ENCODE measurements around the gene INTS4.
"Not testable (repeated sequence)": the region's sequence is repeated elsewhere in the genome, so short reads cannot be mapped to it uniquely, and the experiment has no call there.

The INTS4 gene

DNA sequence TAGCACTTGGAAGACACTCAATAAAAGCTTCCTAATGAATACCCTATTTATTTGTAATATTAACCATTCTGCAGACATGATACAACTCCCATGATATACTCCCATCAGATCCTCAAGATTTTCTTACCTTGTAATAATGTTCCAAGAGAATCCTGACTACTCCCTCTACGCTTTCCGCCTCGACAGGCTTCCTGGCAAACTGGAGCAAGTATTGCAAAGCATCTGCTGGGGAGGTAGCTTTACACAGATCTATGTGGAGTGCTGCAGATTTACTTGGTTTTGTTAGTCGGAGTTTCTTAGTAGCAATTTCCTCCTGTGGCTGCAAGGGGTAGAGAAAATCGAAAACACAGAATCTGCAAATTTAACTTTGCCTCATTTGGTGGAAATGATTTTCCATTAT, 3.5 kb downstream of the INTS4 start:
- H3K27me3 ChIP-seq (ENCODE audit: insufficient read depth, low read length) = no peaks in the 10 kb centered on the region
- TF ChIP-seq EZH2 (IDR thresholded peaks at IDR 0.05; ENCODE audit: borderline replicate concordance, low read length) = no peak
- TF ChIP-seq, protein P1, sequence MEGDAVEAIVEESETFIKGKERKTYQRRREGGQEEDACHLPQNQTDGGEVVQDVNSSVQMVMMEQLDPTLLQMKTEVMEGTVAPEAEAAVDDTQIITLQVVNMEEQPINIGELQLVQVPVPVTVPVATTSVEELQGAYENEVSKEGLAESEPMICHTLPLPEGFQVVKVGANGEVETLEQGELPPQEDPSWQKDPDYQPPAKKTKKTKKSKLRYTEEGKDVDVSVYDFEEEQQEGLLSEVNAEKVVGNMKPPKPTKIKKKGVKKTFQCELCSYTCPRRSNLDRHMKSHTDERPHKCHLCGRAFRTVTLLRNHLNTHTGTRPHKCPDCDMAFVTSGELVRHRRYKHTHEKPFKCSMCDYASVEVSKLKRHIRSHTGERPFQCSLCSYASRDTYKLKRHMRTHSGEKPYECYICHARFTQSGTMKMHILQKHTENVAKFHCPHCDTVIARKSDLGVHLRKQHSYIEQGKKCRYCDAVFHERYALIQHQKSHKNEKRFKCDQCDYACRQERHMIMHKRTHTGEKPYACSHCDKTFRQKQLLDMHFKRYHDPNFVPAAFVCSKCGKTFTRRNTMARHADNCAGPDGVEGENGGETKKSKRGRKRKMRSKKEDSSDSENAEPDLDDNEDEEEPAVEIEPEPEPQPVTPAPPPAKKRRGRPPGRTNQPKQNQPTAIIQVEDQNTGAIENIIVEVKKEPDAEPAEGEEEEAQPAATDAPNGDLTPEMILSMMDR (IDR thresholded peaks at IDR 0.05; ENCODE audit: low read length) = no peak
- H3F3A ChIP-seq (ENCODE audit: insufficient read depth, low read length) = no peaks in the 10 kb centered on the region
- peaks cover 43% of the 10 kb centered on the region for H3K36me3 ChIP-seq (ENCODE audit: insufficient read depth, low read length)
- H3K9me2 ChIP-seq (ENCODE audit: low read depth, low read length) = no peaks in the 10 kb centered on the region
- H3K4me3 ChIP-seq (ENCODE audit: low read depth, low read length, poor library complexity, severe bottlenecking) = no peak overlapping the region
- H3K9me3 ChIP-seq (ENCODE audit: low read length) = no peaks in the 10 kb centered on the region
- no peak overlapping the region for H2AFZ ChIP-seq (ENCODE audit: low read length)
- H3K27ac ChIP-seq (ENCODE audit: low read depth, low read length, poor library complexity, severe bottlenecking) = no peak overlapping the region
- H3K9ac ChIP-seq (ENCODE audit: low read length) = no peak overlapping the region
- peaks cover 21% of the 10 kb centered on the region for H3K4me1 ChIP-seq (ENCODE audit: insufficient read depth, low read length, severe bottlenecking)
- H3K4me2 ChIP-seq (ENCODE audit: low read length) = no peak overlapping the region
- peaks cover 15% of the 10 kb centered on the region for H3K79me2 ChIP-seq (ENCODE audit: insufficient read depth, low read length)
- H4K20me1 ChIP-seq (ENCODE audit: insufficient read depth, low read length) = no peaks in the 10 kb centered on the region

DNA sequence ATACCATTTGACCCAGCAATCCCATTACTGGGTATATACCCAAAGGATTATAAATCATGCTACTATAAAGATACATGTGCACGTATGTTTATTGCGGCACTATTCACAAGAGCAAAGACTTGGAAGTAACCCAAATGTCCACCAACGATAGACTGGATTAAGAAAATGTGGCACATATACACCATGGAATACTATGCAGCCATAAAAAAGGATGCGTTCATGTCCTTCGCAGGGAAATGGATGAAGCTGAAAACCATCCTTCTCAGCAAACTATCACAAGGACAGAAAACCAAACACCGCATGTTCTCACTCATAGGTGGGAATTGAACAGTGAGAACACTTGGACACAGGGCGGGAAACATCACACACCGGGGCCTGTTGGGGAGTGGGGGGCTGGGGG, 8.0 kb downstream of the INTS4 start:
- not testable (repeated sequence) for H3F3A ChIP-seq (ENCODE audit: insufficient read depth, low read length); H3K27me3 ChIP-seq (ENCODE audit: insufficient read depth, low read length); H3K4me3 ChIP-seq (ENCODE audit: low read depth, low read length, poor library complexity, severe bottlenecking); H3K79me2 ChIP-seq (ENCODE audit: insufficient read depth, low read length); H3K4me1 ChIP-seq (ENCODE audit: insufficient read depth, low read length, severe bottlenecking); H3K9me3 ChIP-seq (ENCODE audit: low read length); H2AFZ ChIP-seq (ENCODE audit: low read length); H3K9ac ChIP-seq (ENCODE audit: low read length); H3K27ac ChIP-seq (ENCODE audit: low read depth, low read length, poor library complexity, severe bottlenecking); H3K9me2 ChIP-seq (ENCODE audit: low read depth, low read length); H3K4me2 ChIP-seq (ENCODE audit: low read length); H4K20me1 ChIP-seq (ENCODE audit: insufficient read depth, low read length)
- peaks cover 70% of the 10 kb centered on the region for H3K36me3 ChIP-seq (ENCODE audit: insufficient read depth, low read length)

DNA sequence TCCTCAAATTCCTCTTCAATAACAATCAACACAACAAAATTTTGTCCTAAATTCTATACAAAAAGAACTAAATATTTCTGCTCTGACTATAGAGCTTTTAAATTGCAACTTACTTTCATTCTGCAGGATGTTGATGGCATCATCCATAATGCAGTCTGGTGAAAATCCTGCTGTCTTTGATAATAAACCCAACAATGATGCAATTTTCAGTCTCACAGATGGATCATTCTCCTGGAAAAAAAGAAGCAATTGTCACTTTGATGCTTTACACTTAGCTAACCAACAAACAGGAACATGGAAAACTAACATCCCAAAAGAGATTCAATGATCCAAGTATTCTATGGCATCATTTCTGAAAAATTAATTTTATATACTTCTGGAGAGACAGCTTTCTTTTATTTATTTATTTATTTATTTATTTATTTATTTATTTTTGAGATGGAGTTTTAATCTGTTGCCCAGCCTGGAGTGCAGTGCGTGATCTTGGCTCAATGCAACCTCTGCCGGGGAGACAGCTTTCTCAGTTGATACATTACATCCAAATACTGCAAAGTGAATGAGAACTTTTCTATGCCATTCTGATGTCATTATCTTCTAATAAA, 13.0 kb downstream of the INTS4 start:
- Histone ChIP-seq H3K4me1 (ENCODE audit: insufficient read depth, low read length, severe bottlenecking) (no peaks in the 10 kb centered on the region), H3K9me2 (ENCODE audit: low read depth, low read length) (no peaks in the 10 kb centered on the region), H3K36me3 (ENCODE audit: insufficient read depth, low read length) (peaks cover 64% of the 10 kb centered on the region), H3K9me3 (ENCODE audit: low read length) (no peaks in the 10 kb centered on the region), H2AFZ (ENCODE audit: low read length) (no peak overlapping the region), H3K4me2 (ENCODE audit: low read length) (no peak overlapping the region), H3K27me3 (ENCODE audit: insufficient read depth, low read length) (no peaks in the 10 kb centered on the region), H3K9ac (ENCODE audit: low read length) (no peak overlapping the region), H3F3A (ENCODE audit: insufficient read depth, low read length) (no peaks in the 10 kb centered on the region), H4K20me1 (ENCODE audit: insufficient read depth, low read length) (no peaks in the 10 kb centered on the region), H3K27ac (ENCODE audit: low read depth, low read length, poor library complexity, severe bottlenecking) (no peak overlapping the region), H3K4me3 (ENCODE audit: low read depth, low read length, poor library complexity, severe bottlenecking) (no peak overlapping the region), H3K79me2 (ENCODE audit: insufficient read depth, low read length) (no peaks in the 10 kb centered on the region)
- no peak for TF ChIP-seq EZH2 (IDR thresholded peaks at IDR 0.05; ENCODE audit: borderline replicate concordance, low read length)
- TF ChIP-seq, protein P1 (IDR thresholded peaks at IDR 0.05; ENCODE audit: low read length) = no peak

DNA sequence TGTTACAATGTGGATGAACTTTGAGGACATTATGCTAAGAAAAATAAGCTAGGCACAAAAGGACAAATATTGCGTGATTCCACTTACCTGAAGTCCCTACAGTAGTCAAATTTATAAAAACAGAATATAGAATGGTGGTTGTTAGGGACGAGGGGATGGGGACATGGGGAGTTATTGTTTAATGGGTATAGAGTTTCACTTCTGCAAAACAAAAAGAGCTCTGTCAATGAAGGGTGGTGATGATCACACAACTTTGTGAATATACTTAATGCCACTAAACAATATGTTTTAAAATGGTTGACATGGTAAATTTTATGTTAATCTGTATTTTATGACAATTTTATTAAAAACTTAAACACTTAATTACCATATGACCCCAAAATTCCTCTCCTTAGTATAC, 26.1 kb downstream of the INTS4 start:
- peaks cover 41% of the 10 kb centered on the region for H3K36me3 ChIP-seq (ENCODE audit: insufficient read depth, low read length)

More for the DNA sequence above, 26.1 kb downstream of the INTS4 start:
- H3K27me3 ChIP-seq (ENCODE audit: insufficient read depth, low read length) = no peaks in the 10 kb centered on the region
- TF ChIP-seq, protein P1 (IDR thresholded peaks at IDR 0.05; ENCODE audit: low read length) = no peak
- no peak for TF ChIP-seq EZH2 (IDR thresholded peaks at IDR 0.05; ENCODE audit: borderline replicate concordance, low read length)
- no peaks in the 10 kb centered on the region for H3F3A ChIP-seq (ENCODE audit: insufficient read depth, low read length)
- no peaks in the 10 kb centered on the region for H4K20me1 ChIP-seq (ENCODE audit: insufficient read depth, low read length)
- H3K9ac ChIP-seq (ENCODE audit: low read length) = no peak overlapping the region
- no peaks in the 10 kb centered on the region for H3K79me2 ChIP-seq (ENCODE audit: insufficient read depth, low read length)
- H3K4me2 ChIP-seq (ENCODE audit: low read length) = no peak overlapping the region
- H3K27ac ChIP-seq (ENCODE audit: low read depth, low read length, poor library complexity, severe bottlenecking) = no peak overlapping the region
- H3K9me2 ChIP-seq (ENCODE audit: low read depth, low read length) = no peaks in the 10 kb centered on the region
- H3K4me1 ChIP-seq (ENCODE audit: insufficient read depth, low read length, severe bottlenecking) = no peaks in the 10 kb centered on the region
- no peaks in the 10 kb centered on the region for H3K9me3 ChIP-seq (ENCODE audit: low read length)
- H2AFZ ChIP-seq (ENCODE audit: low read length) = no peak overlapping the region
- H3K4me3 ChIP-seq (ENCODE audit: low read depth, low read length, poor library complexity, severe bottlenecking) = no peak overlapping the region
